RPMI7951 (cell line): Measurements from ENCODE around the gene CD58. TPM values are rescaled to one million over a fixed set of nuclear protein-coding genes. Genes with fewer than 3 reads are reported as not detected.
"Not testable (repeated sequence)": the region's sequence is repeated elsewhere in the genome, so short reads cannot be mapped to it uniquely, and the experiment has no call there.

ENCODE experiments used
- DNase-seq: peaks from one replicate; pipeline ENCODE4 v3.0.0-alpha.2; 2012; ENCODE audit warnings: low read depth
- total RNA-seq: library from RNA; depleted of rRNA; stranded (reverse); fragments of >200 nt; shearing (Covaris generic); gene quantifications from 2 replicates; pipeline ENCODE4 v1.2.3, GENCODE V29; 2014; rRNA removed

Gene CD58
- 91.5 and 111 TPM in 2 replicates for total RNA-seq

DNA sequence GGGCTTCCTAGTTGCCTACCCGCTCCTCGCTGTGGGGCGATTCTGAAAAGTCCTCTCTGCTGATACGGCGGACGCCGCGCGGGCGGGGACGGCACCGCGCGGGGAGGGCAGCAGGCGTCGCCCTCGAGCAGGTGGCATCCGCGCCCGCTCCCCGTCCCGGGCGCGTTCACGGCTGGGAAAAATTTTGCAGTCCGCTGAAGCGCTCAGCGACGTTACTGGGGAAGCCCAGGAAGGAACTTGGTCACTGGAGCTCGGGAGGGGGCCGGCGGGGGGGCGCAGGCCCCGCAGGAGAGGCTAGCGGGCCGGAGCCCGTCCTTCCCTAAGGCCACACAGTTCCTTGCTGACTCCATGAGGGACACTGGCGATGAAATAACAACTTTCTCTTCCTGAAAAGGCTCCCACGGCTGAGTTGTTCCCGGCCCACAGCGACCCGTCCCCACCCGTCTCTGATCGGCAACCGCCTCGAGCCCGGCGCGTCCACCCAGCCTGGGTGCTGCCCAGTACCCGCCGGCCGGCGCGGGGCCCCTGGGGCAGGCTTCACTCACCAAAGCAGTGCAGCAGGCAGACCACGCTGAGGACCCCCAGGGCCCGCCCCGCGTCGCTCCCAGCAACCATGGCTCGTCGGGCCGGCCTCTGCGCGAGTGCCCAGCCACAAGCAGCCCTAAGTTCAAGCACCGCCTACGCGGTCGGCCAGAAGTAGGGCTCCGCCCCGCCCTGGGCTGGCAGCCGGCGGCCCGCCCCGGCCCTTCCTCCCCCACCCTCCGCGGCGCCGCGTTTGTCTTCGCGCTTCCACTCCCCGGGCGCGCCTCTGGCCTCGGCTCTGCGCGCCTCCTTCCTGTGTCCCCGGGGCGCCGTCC lies at the start of gene CD58:
TSS of gene CD58 (minus strand) at position 669 of the 857 bp plus-strand sequence. CDS start at position 615, 54 bp downstream.
- DNase-seq, result peak; percentile 90

DNA sequence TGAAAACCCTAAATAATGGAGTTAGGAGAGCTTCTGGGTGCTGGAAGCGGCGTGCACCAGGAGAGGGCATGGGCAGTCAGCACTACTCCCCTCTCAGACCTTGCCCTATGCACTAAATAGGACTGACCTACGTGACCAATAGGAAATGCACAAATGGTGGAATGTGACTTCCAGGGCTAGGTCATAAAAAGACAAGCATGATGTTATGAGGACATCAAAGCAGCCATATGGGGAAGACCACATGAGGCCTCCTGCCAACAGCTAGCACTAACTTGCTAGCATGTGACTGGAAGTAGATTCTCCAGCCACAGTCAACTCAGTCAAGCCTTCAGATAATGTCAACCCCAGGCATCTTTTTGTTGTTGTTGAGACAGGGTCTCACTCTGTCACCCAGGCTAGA lies 49.6 kb upstream of the CD58 start:
- DNase-seq, result not testable (repeated sequence)

GRCh38 chr1:116619106-116619505 lies 48.3 kb upstream of the CD58 start:
- not testable (repeated sequence) for DNase-seq

DNA sequence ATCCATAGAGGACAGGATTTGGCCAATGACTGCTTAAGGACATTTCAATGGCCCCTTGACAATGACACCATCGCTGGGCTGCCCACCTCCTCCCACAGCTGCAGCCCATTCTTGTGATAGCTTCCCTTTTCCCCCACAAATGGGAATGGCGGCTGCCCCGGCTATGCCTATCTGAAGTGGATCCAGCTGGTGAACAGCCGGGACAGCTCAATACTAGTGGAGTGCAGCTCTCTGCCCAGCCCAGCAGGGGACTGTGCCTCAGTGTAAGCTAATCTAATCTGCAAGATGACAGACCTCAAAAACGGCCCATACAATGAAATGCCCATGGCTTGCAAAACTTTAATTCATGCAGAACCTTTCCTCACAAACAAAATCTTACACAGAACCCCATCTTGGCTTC lies 47.0 kb upstream of the CD58 start:
- DNase-seq, result not testable (repeated sequence)

DNA sequence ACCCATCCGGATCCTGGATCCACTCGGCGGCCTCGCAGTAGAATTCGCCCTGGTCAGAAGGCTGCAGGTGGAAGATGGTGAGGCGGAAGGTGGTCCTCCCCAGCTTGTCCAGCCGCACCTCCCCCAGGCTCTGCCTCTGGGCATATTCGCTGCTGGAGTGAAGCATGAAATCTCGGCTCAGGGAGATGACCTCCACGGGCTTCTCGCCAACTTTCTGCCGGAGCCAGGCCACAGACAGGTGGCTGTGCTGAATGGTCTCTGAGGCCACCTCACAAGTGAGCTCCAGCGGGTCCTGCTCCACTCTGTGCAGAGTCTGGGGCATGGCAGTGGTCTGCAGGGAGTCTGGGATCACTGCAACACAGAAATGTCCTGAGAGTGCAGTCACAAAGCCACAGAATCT lies 43.0 kb upstream of the CD58 start:
- DNase-seq, result not testable (repeated sequence)

- DNase-seq, result peak; percentile 32
These were observed 39.1 kb upstream of the CD58 start for GRCh38 chr1:116609801-116610371.

GRCh38 chr1:116608841-116609240 lies 38.0 kb upstream of the CD58 start:
- DNase-seq, result not testable (repeated sequence)

DNA sequence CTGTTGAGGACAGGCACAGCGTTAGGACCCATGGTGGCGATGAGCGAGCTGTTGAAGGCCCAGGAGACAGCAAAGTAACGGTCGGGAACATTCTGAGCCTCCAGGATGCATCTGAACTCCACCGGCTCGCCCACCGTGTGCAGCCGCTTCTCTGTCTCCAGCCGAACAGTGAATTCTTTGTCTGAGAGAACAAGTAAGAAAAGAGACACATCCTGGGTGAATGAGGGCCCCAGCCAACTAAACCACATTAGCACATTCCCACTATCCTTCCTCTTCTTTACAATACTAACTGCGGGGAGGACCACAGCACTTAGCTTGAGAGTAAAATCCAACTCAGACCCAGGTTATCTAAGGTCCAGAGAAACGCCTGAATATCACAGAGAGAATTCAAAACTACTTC lies 37.3 kb upstream of the CD58 start:
- DNase-seq, result not testable (repeated sequence)

- not testable (repeated sequence) for DNase-seq
These were observed 36.6 kb upstream of the CD58 start for GRCh38 chr1:116607463-116607862.

- peak; percentile 25 for DNase-seq
These were observed 35.2 kb upstream of the CD58 start for GRCh38 chr1:116606067-116606466.

- peak; percentile 22 for DNase-seq
These were observed 34.5 kb upstream of the CD58 start for GRCh38 chr1:116605315-116605714.

DNA sequence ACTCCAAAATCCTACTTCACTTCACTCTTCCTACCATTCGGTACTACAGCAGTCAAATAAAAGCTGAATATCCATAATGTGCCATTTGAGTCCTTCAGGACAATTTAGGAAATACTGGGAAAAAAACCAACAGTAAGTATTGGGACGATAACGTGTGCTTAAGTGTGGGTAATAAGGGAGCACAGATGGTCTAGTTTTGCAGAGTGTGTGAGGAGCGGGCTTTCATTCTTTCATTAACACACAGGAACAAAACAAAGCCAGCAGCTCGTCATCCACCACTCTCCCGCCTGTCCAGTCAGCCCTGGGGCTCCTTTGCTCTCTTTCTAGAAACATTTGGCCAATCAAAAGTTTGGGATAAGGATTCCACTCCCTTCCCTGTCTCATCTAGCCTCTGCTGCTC lies 33.6 kb upstream of the CD58 start:
- DNase-seq, result not testable (repeated sequence)

GRCh38 chr1:116603646-116604045 lies 32.8 kb upstream of the CD58 start:
- DNase-seq, result not testable (repeated sequence)

GRCh38 chr1:116599369-116599768 lies 28.5 kb upstream of the CD58 start:
- not testable (repeated sequence) for DNase-seq

DNA sequence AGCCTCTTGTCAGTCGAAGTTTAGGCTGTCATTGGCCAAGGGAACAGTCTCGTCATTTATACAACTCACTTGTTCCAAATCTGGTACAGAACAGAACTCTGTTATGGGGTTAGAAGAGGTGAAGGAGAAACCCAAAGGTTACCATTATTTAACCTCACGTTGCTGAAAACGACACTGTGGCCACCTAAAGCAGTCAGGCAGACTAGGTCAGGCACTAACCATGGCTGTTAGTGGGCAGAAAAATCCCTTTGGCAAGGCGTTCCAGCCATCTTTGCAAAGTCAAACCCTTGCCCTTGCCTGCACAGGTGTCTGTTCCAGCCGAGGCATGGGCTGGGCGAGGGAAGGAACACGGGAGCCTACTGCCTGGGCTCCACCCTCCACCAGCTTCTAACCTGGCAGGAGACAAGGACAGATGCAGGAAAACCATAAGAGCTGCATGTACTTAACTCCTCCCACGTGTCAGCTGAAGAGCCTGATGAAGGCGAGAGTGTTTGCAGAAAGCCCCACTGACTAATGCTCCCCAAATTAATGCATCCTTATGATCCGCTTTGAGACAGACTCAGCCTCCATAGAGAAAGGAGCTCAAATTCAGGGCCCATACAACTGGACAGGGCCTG lies 27.7 kb upstream of the CD58 start:
- not testable (repeated sequence) for DNase-seq

DNA sequence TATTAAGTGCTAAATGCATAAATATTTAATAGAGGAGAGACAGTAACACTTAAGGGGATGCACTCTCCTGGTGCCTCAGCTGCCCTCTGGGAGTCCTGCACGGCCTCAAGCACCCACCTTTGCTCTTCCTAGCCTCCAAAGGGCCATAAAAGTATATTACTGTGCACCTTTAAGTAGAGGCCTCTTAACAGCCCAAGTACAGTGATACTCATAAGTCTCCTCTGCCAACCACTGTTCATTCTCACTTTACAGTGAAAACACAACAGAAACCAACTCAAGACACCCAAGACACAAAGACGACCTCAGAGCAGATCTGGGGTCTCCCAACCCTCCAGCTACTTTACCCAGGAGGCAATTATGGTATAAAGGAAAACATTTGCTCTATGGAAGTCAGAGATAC lies 26.6 kb upstream of the CD58 start:
- DNase-seq, result not testable (repeated sequence)

GRCh38 chr1:116596742-116597307 lies 26.0 kb upstream of the CD58 start:
- not testable (repeated sequence) for DNase-seq

- peak; percentile 15 for DNase-seq
These were observed 25.3 kb upstream of the CD58 start for GRCh38 chr1:116595946-116596741.

GRCh38 chr1:116595065-116595840 lies 24.4 kb upstream of the CD58 start:
- DNase-seq, result not testable (repeated sequence)

DNA sequence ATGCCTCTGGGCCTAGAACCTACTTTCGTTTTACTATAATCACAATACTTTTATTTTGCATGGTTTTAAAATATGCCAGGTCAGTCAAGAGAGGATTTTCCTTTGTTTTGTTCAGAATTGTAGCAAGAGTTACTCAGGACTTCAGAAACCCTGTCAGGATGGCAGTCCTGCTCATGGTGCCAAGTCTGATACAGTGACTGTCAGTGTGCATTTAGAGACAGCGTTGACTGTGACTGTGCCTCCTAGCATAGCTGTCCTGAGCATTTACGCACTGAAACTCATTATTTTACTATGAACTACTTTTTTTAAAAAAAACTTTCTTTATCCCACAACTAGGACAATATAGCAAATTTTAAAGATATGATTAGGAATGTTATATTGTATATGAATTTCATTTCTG lies 23.2 kb upstream of the CD58 start:
- not testable (repeated sequence) for DNase-seq

GRCh38 chr1:116593401-116593800 lies 22.6 kb upstream of the CD58 start:
- DNase-seq, result not testable (repeated sequence)
